Panc1 (cell line): Measurements from ENCODE around the gene OR1A2. TPM values are rescaled to one million over a fixed set of nuclear protein-coding genes. Genes with fewer than 3 reads are reported as not detected.
"Not testable (repeated sequence)": the region's sequence is repeated elsewhere in the genome, so short reads cannot be mapped to it uniquely, and the experiment has no call there.

Source experiments
- ATAC-seq: fragments of 200-7000 bp; cut with Tn5 transposase; 2 replicates; pipeline ENCODE4 v1.9.1; 2020; ENCODE audit warnings: mild to moderate bottlenecking, moderate library complexity
- BruUV-seq: library from RNA; stranded (reverse); fragments of 400-500 nt; replicated peaks from 2 replicates; lab custom pipeline; 2021; lab: Mats Ljungman, UMichigan
- CTCF ChIA-PET: fragments of 300-600 bp; sonication (Branson Sonifier 250); formaldehyde crosslinking; loops from one replicate; lab custom pipeline; 2022; ENCODE audit warnings: antibody characterized with exemption; lab: Charles Lee
- POLR2A ChIA-PET: fragments of 300-600 bp; sonication (Branson Sonifier 250); formaldehyde crosslinking; loops from one replicate; lab custom pipeline; 2022; ENCODE audit warnings: antibody characterized with exemption; lab: Charles Lee
- DNase-seq: peaks from one replicate; pipeline ENCODE4 v3.0.0-alpha.2; 2010; ENCODE audit warnings: low read depth, low spot score
- H3K27ac ChIP-seq: 2 replicates; pipeline ENCODE4 v1.5.1; 2011; ENCODE audit warnings: mild to moderate bottlenecking, low read length, inconsistent platforms
- H3K27me3 ChIP-seq: fragments of 200-500 bp; sonication (Bioruptor generic); 2 replicates; pipeline ENCODE4 v1.6.0; 2014; ENCODE audit warnings: low read length, inconsistent platforms; ENCODE audit not compliant: control insufficient read depth, insufficient read depth
- H3K36me3 ChIP-seq: fragments of 200-500 bp; sonication (Bioruptor generic); 2 replicates; pipeline ENCODE4 v1.5.1; 2014; ENCODE audit warnings: inconsistent platforms, mild to moderate bottlenecking, low read length, moderate library complexity; ENCODE audit not compliant: control insufficient read depth, insufficient read depth
- H3K4me1 ChIP-seq: 2 replicates; pipeline ENCODE4 v1.5.1; 2011; ENCODE audit warnings: inconsistent platforms, mild to moderate bottlenecking, low read length, moderate library complexity; ENCODE audit not compliant: control insufficient read depth, insufficient read depth
- H3K4me3 ChIP-seq, 2 experiments: 2 replicates each; pipeline ENCODE4 v1.5.1; 2011 to 2012; ENCODE audit warnings: low read depth in 2 of 2, low read length in 2 of 2, mild to moderate bottlenecking in 2 of 2, inconsistent platforms in 1 of 2, moderate library complexity in 1 of 2
- H3K9me3 ChIP-seq: fragments of 200-500 bp; sonication (Bioruptor generic); 2 replicates; pipeline ENCODE4 v1.5.1; 2014; ENCODE audit warnings: low read depth, mild to moderate bottlenecking, inconsistent platforms, low read length, moderate library complexity; ENCODE audit not compliant: control insufficient read depth, insufficient read depth
- in situ Hi-C: cut with HindIII; loops from 2 replicates; pipeline ENCODE4 v1.10.0; 2016; ENCODE audit warnings: low sequenced_read_pairs, low pct_unique_long_range_greater_than_20kb
- intact Hi-C: fragments of 100-400 bp; cut with micrococcal nuclease; formaldehyde crosslinking; loops from one replicate; pipeline ENCODE4 v1.10.0; 2022; ENCODE audit not compliant: unreplicated experiment
- total RNA-seq: library from RNA; stranded (reverse); gene quantifications from one replicate; pipeline ENCODE4 v1.2.1, GENCODE V29; 2021; ENCODE audit not compliant: unreplicated experiment

The OR1A2 gene
- total RNA-seq, 1 experiment from 2014 or later, result not detected

DNA sequence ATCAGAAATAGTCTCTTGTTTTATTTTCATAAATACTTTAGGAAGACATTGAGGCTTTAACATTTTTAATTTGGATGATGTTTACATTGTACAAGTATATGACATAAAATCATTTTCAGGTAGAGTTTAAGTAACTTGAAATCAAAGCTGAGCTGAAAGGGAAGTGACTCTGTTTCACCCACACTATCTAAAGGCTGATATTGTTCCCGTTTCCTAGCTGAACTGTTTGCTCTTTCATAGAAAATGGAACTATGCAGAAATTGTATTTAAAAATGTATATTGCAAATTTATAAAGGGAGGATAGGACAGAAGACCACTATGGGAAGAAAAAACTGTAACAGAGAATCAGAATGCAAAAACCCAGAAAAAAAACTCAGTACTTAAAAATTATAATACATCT, 47.5 kb downstream of the OR1A2 start:
- H3K27me3 ChIP-seq, H3K4me3 ChIP-seq, CTCF ChIA-PET, POLR2A ChIA-PET, intact Hi-C loops, H3K27ac ChIP-seq, H3K4me1 ChIP-seq, H3K36me3 ChIP-seq, H3K9me3 ChIP-seq, BruUV-seq, in situ Hi-C loops, ATAC-seq, DNase-seq: not testable (repeated sequence)

Other genes with a start within 250 kb of the OR1A2 start
- not detected for gene OR1D5, start 133.9 kb upstream of the OR1A2 start, total RNA-seq
- not detected for gene OR1D2, start 93.1 kb upstream of the OR1A2 start, total RNA-seq
- gene OR1G1, start 70.0 kb upstream of the OR1A2 start, total RNA-seq, result not detected
- gene OR1A1, start 10.1 kb downstream of the OR1A2 start, total RNA-seq, result not detected
- not detected for gene OR3A1, start 100.8 kb downstream of the OR1A2 start, total RNA-seq
- not detected for gene OR3A2, start 188.8 kb downstream of the OR1A2 start, total RNA-seq
- not detected for gene OR1E1, start 200.9 kb downstream of the OR1A2 start, total RNA-seq
- not detected for gene OR3A3, start 213.9 kb downstream of the OR1A2 start, total RNA-seq
- gene OR1E2, start 236.3 kb downstream of the OR1A2 start, total RNA-seq, result not detected